Measurements from ENCODE around the gene MAP2K4.

DNA sequence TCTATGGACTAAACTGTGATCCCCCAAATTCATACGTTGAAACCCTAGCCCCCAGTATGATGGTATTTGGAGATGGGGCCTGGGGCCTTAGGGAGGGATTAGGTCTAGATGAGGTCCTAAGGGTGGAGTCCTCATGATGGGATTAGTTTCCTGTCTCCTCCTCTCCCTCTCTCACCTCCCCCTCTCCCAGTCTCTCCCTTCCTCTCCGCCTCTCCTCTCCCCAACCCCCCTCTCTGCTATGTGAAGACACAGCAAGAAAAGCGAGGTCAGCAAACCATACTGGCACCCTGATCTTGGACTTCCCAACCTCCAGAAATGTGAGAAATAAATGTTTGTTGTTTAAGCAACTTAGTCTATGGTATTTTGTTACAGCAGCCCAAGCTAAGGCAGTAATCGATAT lies 38.8 kb upstream of the MAP2K4 start:
- TF ChIP-seq, protein P1, sequence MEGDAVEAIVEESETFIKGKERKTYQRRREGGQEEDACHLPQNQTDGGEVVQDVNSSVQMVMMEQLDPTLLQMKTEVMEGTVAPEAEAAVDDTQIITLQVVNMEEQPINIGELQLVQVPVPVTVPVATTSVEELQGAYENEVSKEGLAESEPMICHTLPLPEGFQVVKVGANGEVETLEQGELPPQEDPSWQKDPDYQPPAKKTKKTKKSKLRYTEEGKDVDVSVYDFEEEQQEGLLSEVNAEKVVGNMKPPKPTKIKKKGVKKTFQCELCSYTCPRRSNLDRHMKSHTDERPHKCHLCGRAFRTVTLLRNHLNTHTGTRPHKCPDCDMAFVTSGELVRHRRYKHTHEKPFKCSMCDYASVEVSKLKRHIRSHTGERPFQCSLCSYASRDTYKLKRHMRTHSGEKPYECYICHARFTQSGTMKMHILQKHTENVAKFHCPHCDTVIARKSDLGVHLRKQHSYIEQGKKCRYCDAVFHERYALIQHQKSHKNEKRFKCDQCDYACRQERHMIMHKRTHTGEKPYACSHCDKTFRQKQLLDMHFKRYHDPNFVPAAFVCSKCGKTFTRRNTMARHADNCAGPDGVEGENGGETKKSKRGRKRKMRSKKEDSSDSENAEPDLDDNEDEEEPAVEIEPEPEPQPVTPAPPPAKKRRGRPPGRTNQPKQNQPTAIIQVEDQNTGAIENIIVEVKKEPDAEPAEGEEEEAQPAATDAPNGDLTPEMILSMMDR (conservative IDR thresholded peaks at IDR 0.05; ENCODE audit: low read depth, low read length), result no peak
- TF ChIP-seq FOS (IDR thresholded peaks at IDR 0.05; ENCODE audit: low read depth, low read length) (no peak), MAFK (IDR thresholded peaks at IDR 0.05; ENCODE audit: low read depth, low read length) (no peak), POLR2A (IDR thresholded peaks at IDR 0.05; ENCODE audit: low read depth, low read length) (no peak), NFE2L2 (IDR thresholded peaks at IDR 0.05; ENCODE audit: low read depth, low read length) (no peak), SMC3 (IDR thresholded peaks at IDR 0.05; ENCODE audit: low read depth, low read length) (no peak), BHLHE40 (IDR thresholded peaks at IDR 0.05; ENCODE audit: low read depth, low read length) (no peak), RAD21 (IDR thresholded peaks at IDR 0.05; ENCODE audit: low read length) (no peak), MAZ (IDR thresholded peaks at IDR 0.05; ENCODE audit: borderline replicate concordance, low read depth, low read length) (no peak)
- TF ChIP-seq, protein P2, sequence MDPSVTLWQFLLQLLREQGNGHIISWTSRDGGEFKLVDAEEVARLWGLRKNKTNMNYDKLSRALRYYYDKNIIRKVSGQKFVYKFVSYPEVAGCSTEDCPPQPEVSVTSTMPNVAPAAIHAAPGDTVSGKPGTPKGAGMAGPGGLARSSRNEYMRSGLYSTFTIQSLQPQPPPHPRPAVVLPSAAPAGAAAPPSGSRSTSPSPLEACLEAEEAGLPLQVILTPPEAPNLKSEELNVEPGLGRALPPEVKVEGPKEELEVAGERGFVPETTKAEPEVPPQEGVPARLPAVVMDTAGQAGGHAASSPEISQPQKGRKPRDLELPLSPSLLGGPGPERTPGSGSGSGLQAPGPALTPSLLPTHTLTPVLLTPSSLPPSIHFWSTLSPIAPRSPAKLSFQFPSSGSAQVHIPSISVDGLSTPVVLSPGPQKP (IDR thresholded peaks at IDR 0.05; ENCODE audit: borderline replicate concordance, low read depth, low read length), result no peak

Data from IMR-90 (cell line).